ENCODE measurements around the gene LRRC74B. TPM values are rescaled to one million over a fixed set of nuclear protein-coding genes. Genes with fewer than 3 reads are reported as not detected.
"Not testable (repeated sequence)": the region's sequence is repeated elsewhere in the genome, so short reads cannot be mapped to it uniquely, and the experiment has no call there.

Gene LRRC74B
- total and polyA plus RNA-seq, 5 donors = not detected

- ATAC-seq (peak; percentile 95 to 96), DNase-seq (peak; percentile 99)
- peak within 1 kb of the TSS; percentile 73 for H3K4me3 ChIP-seq (ENCODE audit: low read length)
- WGBS = under 1% methylated on average over 83 of the region's 83 CpGs
- no peaks in the 10 kb centered on the region for H3K9me3 ChIP-seq (ENCODE audit: control insufficient read depth, low read length)
- H3K4me1 ChIP-seq (ENCODE audit: control insufficient read depth, insufficient read depth, low read length) = peaks cover 7% of the 10 kb centered on the region
- intact Hi-C loops (cut with DNase I) = no loop called here
- peak within 1 kb of the TSS; percentile 86 for H3K27ac ChIP-seq (ENCODE audit: low read length)
- no peaks in the 10 kb centered on the region for H3K27me3 ChIP-seq (ENCODE audit: control insufficient read depth, insufficient read depth)
These were observed 44.0 kb upstream of the LRRC74B start, which contains the start of gene THAP7 for GRCh38 chr22:21001601-21002325. THAP7 (minus strand) TSS chr22:21002118; CDS start chr22:21001911, 207 bp downstream.

GRCh38 chr22:21003782-21004181 is 42.0 kb upstream of the LRRC74B start:
- intact Hi-C loops (cut with DNase I) = no loop called here
- peak in 2 of 3 donors; percentile 16 to 44 for DNase-seq
- ATAC-seq = no peak
- Histone ChIP-seq H3K27ac (ENCODE audit: low read length) (no peak overlapping the region), H3K27me3 (ENCODE audit: control insufficient read depth, insufficient read depth) (no peaks in the 10 kb centered on the region), H3K4me3 (ENCODE audit: low read length) (no peak overlapping the region), H3K9me3 (ENCODE audit: control insufficient read depth, low read length) (no peaks in the 10 kb centered on the region), H3K4me1 (ENCODE audit: control insufficient read depth, insufficient read depth, low read length) (peaks cover 7% of the 10 kb centered on the region)
- 80% methylated on average over 4 of the region's 4 CpGs for whole genome bisulfite sequencing

- H3K27me3 ChIP-seq (ENCODE audit: control insufficient read depth, insufficient read depth); H3K4me3 ChIP-seq (ENCODE audit: low read length); H3K4me1 ChIP-seq (ENCODE audit: control insufficient read depth, insufficient read depth, low read length); H3K9me3 ChIP-seq (ENCODE audit: control insufficient read depth, low read length); H3K27ac ChIP-seq (ENCODE audit: low read length); intact Hi-C loops (cut with DNase I); ATAC-seq: not testable (repeated sequence)
- peak in 1 of 3 donors; percentile 25 for DNase-seq
- WGBS = 88% methylated on average over 13 of the region's 13 CpGs
These were observed 36.5 kb upstream of the LRRC74B start for GRCh38 chr22:21009208-21009607.

DNA sequence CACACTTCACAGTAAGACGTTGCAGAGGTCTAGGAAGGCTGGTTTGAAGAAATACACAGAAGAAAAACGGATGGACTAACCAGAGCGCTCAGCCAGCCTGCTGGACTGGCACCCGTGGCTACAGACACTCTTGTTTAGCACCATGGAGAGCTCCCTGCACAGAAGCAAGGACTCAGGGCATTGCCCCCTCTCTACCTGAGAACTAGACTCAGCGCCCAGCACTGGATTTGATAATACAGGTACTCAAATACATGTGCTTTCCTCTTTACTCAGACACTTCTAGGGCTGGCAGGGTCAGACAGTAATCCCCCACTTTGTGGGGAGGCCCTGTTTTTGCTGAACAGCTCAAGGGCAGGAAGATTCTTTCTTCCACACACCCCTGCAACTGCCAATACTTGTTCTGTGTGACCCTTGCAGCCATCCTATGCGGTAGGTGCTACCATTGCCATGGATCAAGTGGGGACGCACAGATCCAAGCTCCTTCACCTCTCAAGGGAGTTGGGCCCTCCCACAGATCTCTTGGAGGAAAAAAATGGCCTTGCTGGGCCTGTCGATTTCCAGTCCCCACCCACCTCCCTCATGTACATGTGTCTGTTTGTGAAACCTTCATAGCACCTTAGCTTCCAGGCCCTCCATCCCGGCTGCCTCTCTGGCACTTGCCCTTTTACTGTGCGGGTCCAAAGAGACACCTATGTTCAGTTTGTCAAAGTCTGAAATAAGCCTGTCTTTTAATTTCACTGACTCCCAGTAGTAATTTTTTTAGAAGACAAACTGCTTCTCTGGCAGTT is 35.9 kb upstream of the LRRC74B start:
- intact Hi-C loops (cut with DNase I) = loop anchor here in 1 of 4 donors (10.0 kb wide), 1 partner anchor 125 kb away; no protein-coding TSS in a partner anchor
- DNase-seq (peak in 1 of 3 donors; percentile 58), ATAC-seq (no peak)
- Histone ChIP-seq H3K9me3 (ENCODE audit: control insufficient read depth, low read length) (no peaks in the 10 kb centered on the region), H3K4me3 (ENCODE audit: low read length) (no peak overlapping the region), H3K27me3 (ENCODE audit: control insufficient read depth, insufficient read depth) (no peaks in the 10 kb centered on the region), H3K27ac (ENCODE audit: low read length) (no peak overlapping the region), H3K4me1 (ENCODE audit: control insufficient read depth, insufficient read depth, low read length) (peaks cover 3% of the 10 kb centered on the region)
- WGBS = 52% methylated on average over 10 of the region's 10 CpGs

GRCh38 chr22:21010426-21011113 is 35.2 kb upstream of the LRRC74B start:
- ATAC-seq (no peak), DNase-seq (peak in 2 of 3 donors; percentile 16 to 18)
- Histone ChIP-seq H3K27me3 (ENCODE audit: control insufficient read depth, insufficient read depth) (no peaks in the 10 kb centered on the region), H3K4me1 (ENCODE audit: control insufficient read depth, insufficient read depth, low read length) (peaks cover 7% of the 10 kb centered on the region), H3K27ac (ENCODE audit: low read length) (no peak overlapping the region), H3K4me3 (ENCODE audit: low read length) (no peak overlapping the region), H3K9me3 (ENCODE audit: control insufficient read depth, low read length) (no peaks in the 10 kb centered on the region)
- intact Hi-C loops (cut with DNase I) = loop anchor here in 1 of 4 donors (10.0 kb wide), 1 partner anchor 126 kb away; no protein-coding TSS in a partner anchor
- WGBS = 94% methylated on average over 3 of the region's 3 CpGs

DNA sequence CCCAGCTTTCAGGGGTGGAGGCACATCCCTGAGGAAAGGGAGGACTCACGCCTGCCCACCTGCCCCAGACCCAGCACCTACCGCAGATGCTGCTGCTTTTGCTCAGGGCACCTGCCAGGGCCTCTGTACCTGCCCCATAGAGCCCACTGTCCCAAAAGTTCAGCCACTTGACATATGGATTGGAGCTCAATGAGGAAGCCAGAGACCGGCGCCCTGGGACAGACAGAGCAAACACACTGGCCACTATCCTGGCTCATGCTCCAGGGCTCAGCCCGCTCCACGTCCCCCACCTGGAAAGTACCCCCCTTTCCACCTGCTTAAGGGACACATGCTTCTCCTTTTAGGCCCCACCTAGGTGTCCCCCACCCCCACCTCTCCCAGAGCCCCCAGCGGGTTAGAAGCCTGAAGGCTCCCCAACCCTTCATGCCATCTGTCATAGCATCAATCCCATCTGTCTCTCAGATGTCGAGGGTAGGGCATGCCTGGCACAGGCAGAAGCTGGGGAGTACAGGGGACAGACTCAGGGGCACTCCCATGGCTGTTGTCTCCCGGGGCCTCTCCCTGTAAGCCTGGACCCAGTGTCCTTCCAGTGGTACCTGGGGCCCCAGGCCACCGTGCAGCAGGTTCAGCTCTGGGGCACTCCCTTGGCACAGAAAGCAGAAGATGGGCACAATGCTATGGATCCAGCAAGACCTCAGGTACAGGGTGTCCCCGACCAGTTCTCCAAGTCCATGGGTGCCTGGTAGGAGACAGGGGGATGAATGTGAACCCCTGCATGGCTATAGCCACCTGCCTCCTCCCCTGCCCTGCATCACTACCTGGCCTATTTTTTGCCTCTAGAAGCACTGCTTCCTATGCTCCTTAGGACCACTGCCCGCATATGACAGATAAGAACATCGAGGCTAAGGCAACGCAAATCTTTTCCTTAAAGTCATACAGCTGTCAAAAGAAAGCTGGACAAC is 33.0 kb upstream of the LRRC74B start:
- Histone ChIP-seq H3K27me3 (ENCODE audit: control insufficient read depth, insufficient read depth) (no peaks in the 10 kb centered on the region), H3K9me3 (ENCODE audit: control insufficient read depth, low read length) (no peaks in the 10 kb centered on the region), H3K27ac (ENCODE audit: low read length) (no peak overlapping the region), H3K4me3 (ENCODE audit: low read length) (no peak overlapping the region), H3K4me1 (ENCODE audit: control insufficient read depth, insufficient read depth, low read length) (peaks cover 10% of the 10 kb centered on the region)
- ATAC-seq (no peak), DNase-seq (peak in 2 of 3 donors; percentile 20 to 40)
- 82% methylated on average over 14 of the region's 14 CpGs for WGBS
- intact Hi-C loops (cut with DNase I) = loop anchor here in 1 of 4 donors (10.0 kb wide), 1 partner anchor 128 kb away; no protein-coding TSS in a partner anchor

GRCh38 chr22:21013657-21014201 is 32.0 kb upstream of the LRRC74B start:
- no peaks in the 10 kb centered on the region for H3K27me3 ChIP-seq (ENCODE audit: control insufficient read depth, insufficient read depth)
- ATAC-seq (no peak), DNase-seq (no peak)
- peak overlapping the region; percentile 15 for H3K27ac ChIP-seq (ENCODE audit: low read length)
- peaks cover 10% of the 10 kb centered on the region for H3K4me1 ChIP-seq (ENCODE audit: control insufficient read depth, insufficient read depth, low read length)
- intact Hi-C loops (cut with DNase I) = loop anchor here in 1 of 4 donors (10.0 kb wide), 1 partner anchor 129 kb away; no protein-coding TSS in a partner anchor
- no peaks in the 10 kb centered on the region for H3K9me3 ChIP-seq (ENCODE audit: control insufficient read depth, low read length)
- WGBS = 9% methylated on average over 24 of the region's 24 CpGs
- peak overlapping the region; percentile 19 for H3K4me3 ChIP-seq (ENCODE audit: low read length)

GRCh38 chr22:21014202-21014725 is 31.5 kb upstream of the LRRC74B start:
- H3K27me3 ChIP-seq (ENCODE audit: control insufficient read depth, insufficient read depth) = no peaks in the 10 kb centered on the region
- WGBS = under 1% methylated on average over 40 of the region's 40 CpGs
- peak overlapping the region; percentile 22 for H3K27ac ChIP-seq (ENCODE audit: low read length)
- peaks cover 10% of the 10 kb centered on the region for H3K4me1 ChIP-seq (ENCODE audit: control insufficient read depth, insufficient read depth, low read length)
- intact Hi-C loops (cut with DNase I) = loop anchor here in 1 of 4 donors (10.0 kb wide), 1 partner anchor 129 kb away; no protein-coding TSS in a partner anchor
- H3K9me3 ChIP-seq (ENCODE audit: control insufficient read depth, low read length) = no peaks in the 10 kb centered on the region
- peak; percentile 93 to 94 for ATAC-seq
- H3K4me3 ChIP-seq (ENCODE audit: low read length) = peak overlapping the region; percentile 19
- DNase-seq = peak; percentile 94 to 98 (median 98)

GRCh38 chr22:21014726-21015465 is 30.9 kb upstream of the LRRC74B start, which contains the start of gene P2RX6:
P2RX6 (plus strand) TSS chr22:21015165; CDS start chr22:21015175, 10 bp downstream.
- Histone ChIP-seq H3K4me3 (ENCODE audit: low read length) (peak within 1 kb of the TSS; percentile 19), H3K27me3 (ENCODE audit: control insufficient read depth, insufficient read depth) (no peaks in the 10 kb centered on the region), H3K27ac (ENCODE audit: low read length) (peak within 1 kb of the TSS; percentile 22), H3K9me3 (ENCODE audit: control insufficient read depth, low read length) (no peaks in the 10 kb centered on the region), H3K4me1 (ENCODE audit: control insufficient read depth, insufficient read depth, low read length) (peaks cover 10% of the 10 kb centered on the region)
- intact Hi-C loops (cut with DNase I) = loop anchor here in 1 of 4 donors (10.0 kb wide), 1 partner anchor 130 kb away; no protein-coding TSS in a partner anchor
- DNase-seq (peak; percentile 76 to 91 (median 89)), ATAC-seq (peak; percentile 81 to 83)
- WGBS = 19% methylated on average over 12 of the region's 12 CpGs

Data from right cardiac atrium (tissue), 5 donors.